Panc1 (cell line): ENCODE data around the gene TMEM92.

Source experiments
- POLR2AphosphoS5 ChIP-seq: IDR thresholded peaks from 2 replicates; pipeline ENCODE4 v1.6.1; 2012; ENCODE audit warnings: mild to moderate bottlenecking, low read depth, low read length, moderate library complexity
- REST ChIP-seq, 2 experiments: IDR thresholded peaks; 2 replicates each; pipeline ENCODE4 v1.6.1; 2011 to 2012; ENCODE audit warnings: low read depth in 2 of 2, control low read depth in 1 of 2, low read length in 1 of 2, mild to moderate bottlenecking in 1 of 2, moderate library complexity in 1 of 2; ENCODE audit not compliant: insufficient read depth in 1 of 2

- TF ChIP-seq REST (IDR thresholded peaks at IDR 0.05; ENCODE audit: insufficient read depth in 1 of 2, low read depth in 2 of 2, low read length in 1 of 2) (no peak), POLR2AphosphoS5 (no peak)
Observed at GRCh38 chr17:50234581-50234980, 39.7 kb upstream of the TMEM92 start.
